ENCODE results near the gene CHL1.

Gene CHL1

GRCh38 chr3:278300-279064 is 81.9 kb downstream of the CHL1 start:
- peak; percentile 45 for DNase-seq (ENCODE audit: low spot score)

- peak; percentile 17 for DNase-seq (ENCODE audit: low spot score)
Observed at GRCh38 chr3:279325-279724, 82.8 kb downstream of the CHL1 start.

GRCh38 chr3:280681-281080 is 84.1 kb downstream of the CHL1 start:
- DNase-seq (ENCODE audit: low spot score), result no peak

- DNase-seq (ENCODE audit: low spot score), result peak; percentile 30
Observed at GRCh38 chr3:284322-284721, 87.8 kb downstream of the CHL1 start.

- no peak for DNase-seq (ENCODE audit: low spot score)
Observed at GRCh38 chr3:288417-288816, 91.9 kb downstream of the CHL1 start.

GRCh38 chr3:291028-291427 is 94.5 kb downstream of the CHL1 start:
- no peak for DNase-seq (ENCODE audit: low spot score)

- no peak for DNase-seq (ENCODE audit: low spot score)
Observed at GRCh38 chr3:291646-292436, 95.3 kb downstream of the CHL1 start.

GRCh38 chr3:294096-294495 is 97.5 kb downstream of the CHL1 start:
- no peak for DNase-seq (ENCODE audit: low spot score)

- no peak for DNase-seq (ENCODE audit: low spot score)
Observed at GRCh38 chr3:294581-294980, 98.0 kb downstream of the CHL1 start.

- no peak for DNase-seq (ENCODE audit: low spot score)
Observed at GRCh38 chr3:295166-295565, 98.6 kb downstream of the CHL1 start.

- DNase-seq (ENCODE audit: low spot score), result no peak
Observed at GRCh38 chr3:297585-297984, 101.0 kb downstream of the CHL1 start.

- DNase-seq (ENCODE audit: low spot score), result no peak
Observed at GRCh38 chr3:299590-300301, 103.2 kb downstream of the CHL1 start.

- DNase-seq (ENCODE audit: low spot score), result no peak
Observed at GRCh38 chr3:307182-307581, 110.6 kb downstream of the CHL1 start.

GRCh38 chr3:308597-309321 is 112.2 kb downstream of the CHL1 start:
- peak; percentile 32 for DNase-seq (ENCODE audit: low spot score)

- DNase-seq (ENCODE audit: low spot score), result no peak
Observed at GRCh38 chr3:312160-312733, 115.7 kb downstream of the CHL1 start.

- DNase-seq (ENCODE audit: low spot score), result no peak
Observed at GRCh38 chr3:312911-313310, 116.3 kb downstream of the CHL1 start.

GRCh38 chr3:317012-317411 is 120.4 kb downstream of the CHL1 start:
- no peak for DNase-seq (ENCODE audit: low spot score)

GRCh38 chr3:318903-319302 is 122.3 kb downstream of the CHL1 start:
- no peak for DNase-seq (ENCODE audit: low spot score)

GRCh38 chr3:324423-324822 is 127.9 kb downstream of the CHL1 start:
- DNase-seq (ENCODE audit: low spot score), result no peak

GRCh38 chr3:325495-325894 is 128.9 kb downstream of the CHL1 start:
- DNase-seq (ENCODE audit: low spot score), result no peak

- DNase-seq (ENCODE audit: low spot score), result no peak
Observed at GRCh38 chr3:330494-331115, 134.0 kb downstream of the CHL1 start.
